Trophoblast cell (in vitro differentiated cells and primary cell): ENCODE results near the gene CKB.
"Not testable (repeated sequence)": the region's sequence is repeated elsewhere in the genome, so short reads cannot be mapped to it uniquely, and the experiment has no call there.

ENCODE experiments used
- DNase-seq, 2 donors: peaks; one replicate each; pipeline ENCODE4 v3.0.0-alpha.2; 2016
- H2AFZ ChIP-seq: 2 replicates; pipeline ENCODE4 v1.6.1; 2013; ENCODE audit warnings: low read length, moderate library complexity, mild to moderate bottlenecking; ENCODE audit not compliant: insufficient read depth, poor library complexity
- H2AK5ac ChIP-seq: 2 replicates; pipeline ENCODE4 v1.6.1; 2013; ENCODE audit warnings: mild to moderate bottlenecking, low read length
- H2BK120ac ChIP-seq: 2 replicates; pipeline ENCODE4 v1.6.1; 2013; ENCODE audit warnings: low read length, mild to moderate bottlenecking, moderate library complexity; ENCODE audit not compliant: insufficient read depth, poor library complexity
- H2BK12ac ChIP-seq: 2 replicates; pipeline ENCODE4 v1.6.1; 2013; ENCODE audit warnings: mild to moderate bottlenecking, low read length, moderate library complexity
- H2BK5ac ChIP-seq: 2 replicates; pipeline ENCODE4 v1.6.1; 2013; ENCODE audit warnings: low read length, low read depth, moderate library complexity, mild to moderate bottlenecking; ENCODE audit not compliant: poor library complexity
- H3K14ac ChIP-seq: 2 replicates; pipeline ENCODE4 v1.6.1; 2013; ENCODE audit warnings: mild to moderate bottlenecking, low read length
- H3K18ac ChIP-seq: 2 replicates; pipeline ENCODE4 v1.6.1; 2013; ENCODE audit warnings: mild to moderate bottlenecking, low read length
- H3K23ac ChIP-seq: 2 replicates; pipeline ENCODE4 v1.6.1; 2013; ENCODE audit warnings: low read length
- H3K27ac ChIP-seq: 2 replicates; pipeline ENCODE4 v1.5.1; 2013; ENCODE audit warnings: low read depth, mild to moderate bottlenecking, inconsistent platforms, low read length, moderate library complexity
- H3K27me3 ChIP-seq: 2 replicates; pipeline ENCODE4 v1.6.1; 2013; ENCODE audit warnings: inconsistent platforms, mild to moderate bottlenecking, low read length, moderate library complexity; ENCODE audit not compliant: insufficient read depth
- H3K36me3 ChIP-seq, 2 experiments: 1 replicate in 1 of 2; 2 replicates in 1 of 2; pipeline ENCODE4 v1.6.1; 2013; ENCODE audit warnings: low read length in 2 of 2, mild to moderate bottlenecking in 2 of 2, moderate library complexity in 1 of 2; ENCODE audit not compliant: insufficient read depth in 2 of 2, control insufficient read depth in 1 of 2
- H3K4ac ChIP-seq: 2 replicates; pipeline ENCODE4 v1.6.1; 2013; ENCODE audit warnings: low read depth, mild to moderate bottlenecking, low read length, moderate library complexity
- H3K4me1 ChIP-seq, 2 experiments: 1 replicate in 1 of 2; 2 replicates in 1 of 2; pipeline ENCODE4 v1.6.1; 2013; ENCODE audit warnings: low read length in 2 of 2, mild to moderate bottlenecking in 2 of 2, moderate library complexity in 1 of 2; ENCODE audit not compliant: insufficient read depth in 2 of 2, control insufficient read depth in 1 of 2
- H3K4me2 ChIP-seq: 2 replicates; pipeline ENCODE4 v1.6.1; 2013; ENCODE audit warnings: inconsistent platforms, mild to moderate bottlenecking, low read length, moderate library complexity
- H3K4me3 ChIP-seq: 2 replicates; pipeline ENCODE4 v1.5.1; 2013; ENCODE audit warnings: mild to moderate bottlenecking, low read depth, low read length, inconsistent platforms
- H3K79me1 ChIP-seq: one replicate; pipeline ENCODE4 v1.6.1; 2013; ENCODE audit warnings: low read length
- H3K79me2 ChIP-seq: 2 replicates; pipeline ENCODE4 v1.6.1; 2013; ENCODE audit warnings: low read length, mild to moderate bottlenecking; ENCODE audit not compliant: control insufficient read depth, insufficient read depth, poor library complexity
- H3K9ac ChIP-seq: 2 replicates; pipeline ENCODE4 v1.6.1; 2013; ENCODE audit warnings: mild to moderate bottlenecking, low read length
- H3K9me3 ChIP-seq: 2 replicates; pipeline ENCODE4 v1.6.1; 2013; ENCODE audit warnings: low read depth, mild to moderate bottlenecking, control low read depth, inconsistent platforms, low read length; ENCODE audit not compliant: insufficient read depth
- H4K12ac ChIP-seq: 2 replicates; pipeline ENCODE4 v1.6.1; 2013; ENCODE audit warnings: low read depth, mild to moderate bottlenecking, low read length, moderate library complexity
- H4K8ac ChIP-seq: 2 replicates; pipeline ENCODE4 v1.6.1; 2013; ENCODE audit warnings: low read depth, mild to moderate bottlenecking, low read length, moderate library complexity
- H4K91ac ChIP-seq: one replicate; pipeline ENCODE4 v1.6.1; 2013; ENCODE audit warnings: low read depth, mild to moderate bottlenecking, low read length, moderate library complexity
- WGBS: extraction: QIAGEN DNeasy Blood & Tissue Kit; methylation state at CpG from one replicate; pipeline ENCODE4 v1.1.7; 2013; ENCODE audit warnings: missing lambda C conversion rate; ENCODE audit not compliant: insufficient read length, insufficient coverage; ENCODE audit errors: extremely low coverage; 5-methylcytosine and 5-hydroxymethylcytosine counted together

Gene CKB

GRCh38 chr14:103514596-103515421, 7.8 kb downstream of the CKB start:
- Histone ChIP-seq H3K79me1 (peaks cover 3% of the 10 kb centered on the region), H4K12ac (no peak overlapping the region), H3K4me2 (no peak overlapping the region), H3K36me3 (peaks cover 22 to 30% of the 10 kb centered on the region in 2 experiments), H3K18ac (no peak overlapping the region), H3K27ac (no peak overlapping the region), H3K14ac (no peak overlapping the region), H2BK120ac (no peak overlapping the region), H3K9me3 (no peaks in the 10 kb centered on the region), H2AFZ (no peak overlapping the region), H4K8ac (no peak overlapping the region), H3K4me3 (no peak overlapping the region), H4K91ac (no peak overlapping the region), H3K79me2 (no peaks in the 10 kb centered on the region), H3K27me3 (no peaks in the 10 kb centered on the region), H3K23ac (no peak overlapping the region), H2AK5ac (no peak overlapping the region), H3K4me1 (peaks cover 0 to 3% of the 10 kb centered on the region in 2 experiments), H2BK5ac (no peak overlapping the region), H2BK12ac (no peak overlapping the region), H3K4ac (no peak overlapping the region), H3K9ac (no peak overlapping the region)
- WGBS = no CpG with 5 or more reads among the region's 18 CpGs
- DNase-seq = no peak

GRCh38 chr14:103512701-103513611, 9.7 kb downstream of the CKB start:
- peaks cover 0 to 3% of the 10 kb centered on the region in 2 experiments for H3K4me1 ChIP-seq
- H2BK5ac ChIP-seq = no peak overlapping the region
- H3K9me3 ChIP-seq = no peaks in the 10 kb centered on the region
- peaks cover 3% of the 10 kb centered on the region for H3K79me1 ChIP-seq
- no peak overlapping the region for H3K9ac ChIP-seq
- no peak overlapping the region for H2BK120ac ChIP-seq
- H3K14ac ChIP-seq = no peak overlapping the region
- no peak overlapping the region for H2BK12ac ChIP-seq
- H2AK5ac ChIP-seq = no peak overlapping the region
- H3K27me3 ChIP-seq = no peaks in the 10 kb centered on the region
- no peaks in the 10 kb centered on the region for H3K79me2 ChIP-seq
- peak overlapping the region; percentile 23 for H3K4me3 ChIP-seq
- H3K4me2 ChIP-seq = no peak overlapping the region
- no peak overlapping the region for H4K91ac ChIP-seq
- H2AFZ ChIP-seq = no peak overlapping the region
- peaks cover 29 to 44% of the 10 kb centered on the region in 2 experiments for H3K36me3 ChIP-seq
- H4K8ac ChIP-seq = no peak overlapping the region
- no CpG with 5 or more reads among the region's 25 CpGs for WGBS
- no peak overlapping the region for H3K4ac ChIP-seq
- H3K18ac ChIP-seq = no peak overlapping the region
- H3K27ac ChIP-seq = no peak overlapping the region
- H3K23ac ChIP-seq = no peak overlapping the region
- no peak overlapping the region for H4K12ac ChIP-seq
- DNase-seq = no peak

- not testable (repeated sequence) for H4K8ac ChIP-seq, H3K14ac ChIP-seq, H2AFZ ChIP-seq, H3K18ac ChIP-seq, H2AK5ac ChIP-seq, H2BK5ac ChIP-seq, H2BK12ac ChIP-seq, H2BK120ac ChIP-seq, H3K79me1 ChIP-seq, H4K12ac ChIP-seq, H4K91ac ChIP-seq, H3K9me3 ChIP-seq, H3K4me1 ChIP-seq, H3K79me2 ChIP-seq, H3K4ac ChIP-seq, H3K27ac ChIP-seq, H3K23ac ChIP-seq, H3K4me2 ChIP-seq, H3K27me3 ChIP-seq, H3K9ac ChIP-seq, DNase-seq, H3K4me3 ChIP-seq
- peaks cover 30 to 47% of the 10 kb centered on the region in 2 experiments for H3K36me3 ChIP-seq
- no CpG with 5 or more reads among the region's 8 CpGs for WGBS
These were observed 10.4 kb downstream of the CKB start for GRCh38 chr14:103512180-103512579.

- DNase-seq = peak in 1 of 2 donors; percentile 13
- Histone ChIP-seq H4K8ac (no peak overlapping the region), H3K9ac (no peak overlapping the region), H3K14ac (no peak overlapping the region), H2BK120ac (no peak overlapping the region), H3K36me3 (peaks cover 33 to 50% of the 10 kb centered on the region in 2 experiments), H3K18ac (no peak overlapping the region), H3K79me1 (no peaks in the 10 kb centered on the region), H2AFZ (no peak overlapping the region), H4K12ac (no peak overlapping the region), H2BK5ac (no peak overlapping the region), H3K79me2 (no peaks in the 10 kb centered on the region), H2AK5ac (no peak overlapping the region), H3K4ac (no peak overlapping the region), H3K23ac (no peak overlapping the region), H3K9me3 (no peaks in the 10 kb centered on the region), H2BK12ac (no peak overlapping the region), H3K4me3 (no peak overlapping the region), H4K91ac (no peak overlapping the region), H3K4me1 (no peaks in the 10 kb centered on the region), H3K27me3 (no peaks in the 10 kb centered on the region), H3K4me2 (no peak overlapping the region), H3K27ac (no peak overlapping the region)
- WGBS = no CpG with 5 or more reads among the region's 26 CpGs
These were observed 11.6 kb downstream of the CKB start for GRCh38 chr14:103510724-103511693.
